Keratinocyte (primary cell): ENCODE measurements around the gene AP5B1.

ENCODE experiments used
- EZH2 ChIP-seq: IDR thresholded peaks from one replicate; pipeline ENCODE4 v1.6.1; 2012; ENCODE audit warnings: inconsistent platforms, mild to moderate bottlenecking, low read length, moderate library complexity
- TF ChIP-seq, protein P1 (sequence below), 3 experiments: IDR thresholded peaks in 1 of 3; conservative IDR thresholded peaks in 1 of 3; optimal IDR thresholded peaks in 1 of 3; 2 replicates in 2 of 3; 3 replicates in 1 of 3; pipeline versions ENCODE3 to v1.5.1; 2011; ENCODE audit warnings: low read length in 3 of 3, mild to moderate bottlenecking in 3 of 3, moderate library complexity in 2 of 3, control low read depth in 1 of 3, inconsistent platforms in 1 of 3; ENCODE audit not compliant: insufficient read depth in 2 of 3; ENCODE audit errors: extremely low read depth in 1 of 3

DNA sequence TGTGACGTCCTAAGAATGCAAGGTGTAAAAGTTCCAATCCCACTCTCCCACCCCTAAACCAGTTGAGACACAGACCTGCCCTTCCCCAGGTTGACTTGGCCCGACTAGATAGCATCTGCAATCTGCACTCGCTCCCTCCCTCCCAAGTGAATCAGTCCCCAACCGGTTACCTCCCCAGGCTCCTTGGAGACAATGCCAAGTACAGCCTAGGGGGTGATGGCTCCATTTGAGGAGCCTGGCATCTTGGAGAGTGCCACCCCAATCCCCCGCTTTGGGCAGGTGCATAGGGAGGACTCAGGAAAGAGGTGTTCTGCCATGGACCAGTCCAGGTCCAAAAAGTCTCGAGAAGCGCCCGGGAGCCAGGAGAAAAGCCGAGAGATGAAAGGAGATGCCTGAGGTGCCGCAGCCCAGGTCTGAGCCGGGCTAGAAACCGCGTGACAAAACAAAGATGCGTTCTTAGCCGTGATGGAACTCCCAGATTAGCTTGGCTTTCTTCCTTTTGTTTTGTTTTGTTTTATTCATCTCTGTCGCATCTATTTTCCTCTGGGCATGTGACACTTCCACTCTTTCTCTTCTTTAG lies 34.3 kb upstream of the AP5B1 start:
- TF ChIP-seq, protein P1, sequence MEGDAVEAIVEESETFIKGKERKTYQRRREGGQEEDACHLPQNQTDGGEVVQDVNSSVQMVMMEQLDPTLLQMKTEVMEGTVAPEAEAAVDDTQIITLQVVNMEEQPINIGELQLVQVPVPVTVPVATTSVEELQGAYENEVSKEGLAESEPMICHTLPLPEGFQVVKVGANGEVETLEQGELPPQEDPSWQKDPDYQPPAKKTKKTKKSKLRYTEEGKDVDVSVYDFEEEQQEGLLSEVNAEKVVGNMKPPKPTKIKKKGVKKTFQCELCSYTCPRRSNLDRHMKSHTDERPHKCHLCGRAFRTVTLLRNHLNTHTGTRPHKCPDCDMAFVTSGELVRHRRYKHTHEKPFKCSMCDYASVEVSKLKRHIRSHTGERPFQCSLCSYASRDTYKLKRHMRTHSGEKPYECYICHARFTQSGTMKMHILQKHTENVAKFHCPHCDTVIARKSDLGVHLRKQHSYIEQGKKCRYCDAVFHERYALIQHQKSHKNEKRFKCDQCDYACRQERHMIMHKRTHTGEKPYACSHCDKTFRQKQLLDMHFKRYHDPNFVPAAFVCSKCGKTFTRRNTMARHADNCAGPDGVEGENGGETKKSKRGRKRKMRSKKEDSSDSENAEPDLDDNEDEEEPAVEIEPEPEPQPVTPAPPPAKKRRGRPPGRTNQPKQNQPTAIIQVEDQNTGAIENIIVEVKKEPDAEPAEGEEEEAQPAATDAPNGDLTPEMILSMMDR (optimal IDR thresholded peaks at IDR 0.05 in 1 of 3, IDR thresholded peaks at IDR 0.05 in 1 of 3, conservative IDR thresholded peaks at IDR 0.05 in 1 of 3; ENCODE audit: extremely low read depth in 1 of 3, insufficient read depth in 2 of 3, low read length in 3 of 3), result no peak
- no peak for TF ChIP-seq EZH2
